Fibroblast of skin of scalp (primary cell): ENCODE data around the gene SLC47A1.

ENCODE experiments used
- DNase-seq: peaks from one replicate; pipeline ENCODE4 v3.0.0-alpha.2; 2013

SLC47A1 gene

GRCh38 chr17:19610879-19611278 lies 77.2 kb downstream of the SLC47A1 start:
- DNase-seq: no peak

- DNase-seq: no peak
Measured at GRCh38 chr17:19613979-19614378, 80.3 kb downstream of the SLC47A1 start.

- no peak for DNase-seq
Measured at GRCh38 chr17:19614900-19615299, 81.2 kb downstream of the SLC47A1 start.

- no peak for DNase-seq
Measured at GRCh38 chr17:19618015-19618414, 84.4 kb downstream of the SLC47A1 start.

GRCh38 chr17:19619705-19620325 lies 86.2 kb downstream of the SLC47A1 start:
- DNase-seq: no peak

GRCh38 chr17:19621697-19622096 lies 88.0 kb downstream of the SLC47A1 start:
- DNase-seq: no peak

- DNase-seq: no peak
Measured at GRCh38 chr17:19626079-19626478, 92.4 kb downstream of the SLC47A1 start.
